Measurements from ENCODE around the gene ERN2. TPM values are rescaled to one million over a fixed set of nuclear protein-coding genes. Genes with fewer than 3 reads are reported as not detected.

Gene ERN2
- total and polyA plus RNA-seq, 9 donors = 0.24 to 0.26 TPM; not detected in 7

DNA sequence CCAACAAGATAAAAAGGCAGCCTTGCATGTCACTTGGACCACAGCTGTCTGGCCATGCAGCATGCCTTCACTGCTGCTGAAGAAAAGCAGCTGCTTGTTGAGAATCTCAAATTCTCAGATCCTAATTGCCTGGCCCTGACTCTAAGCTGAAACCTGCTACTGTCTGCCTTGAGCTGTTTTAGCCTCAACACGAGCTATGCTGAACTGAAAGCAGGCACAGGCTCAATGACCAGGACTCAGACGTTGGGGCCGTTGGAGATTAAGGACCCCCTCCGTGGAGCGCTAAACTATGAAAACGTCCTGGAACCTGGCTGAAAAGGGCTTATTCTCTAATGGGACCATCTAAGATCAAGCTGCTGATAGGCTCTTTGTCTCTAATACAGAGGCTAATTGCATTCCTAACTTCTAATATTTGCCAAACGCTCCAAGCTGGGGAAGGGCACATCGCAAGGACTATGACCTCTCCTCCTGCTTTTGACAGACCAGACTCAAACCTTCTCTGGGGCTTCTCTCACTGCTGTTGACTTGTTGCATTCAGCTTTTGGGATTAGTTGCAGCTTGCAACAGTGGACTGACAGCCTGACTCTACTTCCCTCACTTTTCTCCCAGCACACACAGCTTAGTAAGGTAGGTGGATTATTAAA is 38.9 kb downstream of the ERN2 start:
- Histone ChIP-seq H3K36me3 (no peaks in the 10 kb centered on the region), H3K9me3 (no peaks in the 10 kb centered on the region), H3K27me3 (no peaks in the 10 kb centered on the region), H3K4me3 (no peak overlapping the region), H3K4me1 (ENCODE audit: insufficient read depth) (peaks cover under 1% of the 10 kb centered on the region), H3K27ac (no peak overlapping the region)
- DNase-seq = no peak
- 41 to 57% (median 44%) methylated on average over 8 of the region's 8 CpGs for WGBS, 3 donors
- TF ChIP-seq, protein P1, sequence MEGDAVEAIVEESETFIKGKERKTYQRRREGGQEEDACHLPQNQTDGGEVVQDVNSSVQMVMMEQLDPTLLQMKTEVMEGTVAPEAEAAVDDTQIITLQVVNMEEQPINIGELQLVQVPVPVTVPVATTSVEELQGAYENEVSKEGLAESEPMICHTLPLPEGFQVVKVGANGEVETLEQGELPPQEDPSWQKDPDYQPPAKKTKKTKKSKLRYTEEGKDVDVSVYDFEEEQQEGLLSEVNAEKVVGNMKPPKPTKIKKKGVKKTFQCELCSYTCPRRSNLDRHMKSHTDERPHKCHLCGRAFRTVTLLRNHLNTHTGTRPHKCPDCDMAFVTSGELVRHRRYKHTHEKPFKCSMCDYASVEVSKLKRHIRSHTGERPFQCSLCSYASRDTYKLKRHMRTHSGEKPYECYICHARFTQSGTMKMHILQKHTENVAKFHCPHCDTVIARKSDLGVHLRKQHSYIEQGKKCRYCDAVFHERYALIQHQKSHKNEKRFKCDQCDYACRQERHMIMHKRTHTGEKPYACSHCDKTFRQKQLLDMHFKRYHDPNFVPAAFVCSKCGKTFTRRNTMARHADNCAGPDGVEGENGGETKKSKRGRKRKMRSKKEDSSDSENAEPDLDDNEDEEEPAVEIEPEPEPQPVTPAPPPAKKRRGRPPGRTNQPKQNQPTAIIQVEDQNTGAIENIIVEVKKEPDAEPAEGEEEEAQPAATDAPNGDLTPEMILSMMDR (IDR thresholded peaks at IDR 0.05) = no peak
- TF ChIP-seq EP300 (IDR thresholded peaks at IDR 0.05) (no peak), POLR2A (IDR thresholded peaks at IDR 0.05) (no peak)
- intact Hi-C loops (cut with DNase I) = no loop called here

DNA sequence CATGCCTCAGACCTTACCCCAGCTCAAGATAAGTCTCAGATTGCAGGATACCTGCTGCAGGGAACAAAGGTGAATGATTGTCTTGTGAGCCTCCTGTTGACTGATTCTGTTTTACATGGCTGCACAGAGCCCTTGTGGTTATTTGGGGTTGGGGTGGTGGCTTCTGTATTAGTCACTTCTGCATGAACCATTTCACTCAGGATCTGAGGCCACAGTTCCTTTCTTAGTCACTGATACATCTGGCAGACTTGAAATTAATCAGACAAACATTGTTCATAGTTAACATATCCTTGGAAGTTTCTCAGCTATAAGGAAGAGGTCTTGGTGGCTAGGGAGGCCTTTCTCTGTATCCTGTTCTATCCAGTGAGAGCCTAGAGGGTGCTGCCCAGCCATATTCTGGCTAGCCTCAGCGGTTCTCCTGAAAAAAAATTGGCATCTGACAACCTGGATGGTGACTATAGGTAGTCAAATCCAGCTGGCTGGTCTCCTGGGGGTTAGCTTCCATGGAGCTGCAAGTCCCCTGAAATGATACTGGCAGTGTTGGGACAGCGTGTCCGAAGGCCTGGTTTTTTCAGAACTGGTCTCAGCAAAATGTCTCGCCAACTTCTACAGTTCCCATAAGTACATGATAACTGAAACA is 42.8 kb downstream of the ERN2 start:
- no peaks in the 10 kb centered on the region for H3K4me1 ChIP-seq (ENCODE audit: insufficient read depth)
- DNase-seq = no peak
- WGBS, 3 donors = 92 to 95% (median 94%) methylated on average over 4 of the region's 4 CpGs
- no peaks in the 10 kb centered on the region for H3K9me3 ChIP-seq
- no peaks in the 10 kb centered on the region for H3K36me3 ChIP-seq
- no peak for TF ChIP-seq EP300 (IDR thresholded peaks at IDR 0.05)
- TF ChIP-seq, protein P1 (IDR thresholded peaks at IDR 0.05) = no peak
- no peak for TF ChIP-seq POLR2A (IDR thresholded peaks at IDR 0.05)
- H3K27ac ChIP-seq = no peak overlapping the region
- H3K27me3 ChIP-seq = no peaks in the 10 kb centered on the region
- no peak overlapping the region for H3K4me3 ChIP-seq
- intact Hi-C loops (cut with DNase I) = no loop called here

DNA sequence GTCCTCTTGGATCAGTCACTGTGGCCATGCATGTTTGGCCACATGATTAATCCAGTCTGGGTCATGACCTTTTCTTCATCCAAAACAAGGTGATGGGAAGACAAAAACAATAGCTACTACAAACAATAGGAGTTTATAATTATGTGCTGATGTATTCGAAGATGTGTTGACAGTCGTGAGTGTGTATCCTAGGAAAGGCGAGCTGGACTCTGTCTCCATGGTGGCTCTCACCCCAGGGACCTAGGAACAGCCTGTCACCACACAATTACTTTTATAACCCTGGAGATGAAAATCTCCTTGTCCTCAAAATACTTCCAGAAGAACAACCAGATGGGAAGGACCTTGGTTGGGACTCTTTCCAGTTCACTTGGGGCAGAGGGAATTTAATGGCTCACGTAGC is 44.1 kb downstream of the ERN2 start:
- 91 to 97% (median 95%) methylated on average over 4 of the region's 4 CpGs for WGBS, 3 donors
- H3K27me3 ChIP-seq = no peaks in the 10 kb centered on the region
- TF ChIP-seq, protein P1 (IDR thresholded peaks at IDR 0.05) = no peak
- TF ChIP-seq EP300 (IDR thresholded peaks at IDR 0.05) (no peak), POLR2A (IDR thresholded peaks at IDR 0.05) (no peak)
- no peak overlapping the region for H3K4me3 ChIP-seq
- no peak for DNase-seq
- H3K9me3 ChIP-seq = no peaks in the 10 kb centered on the region
- H3K36me3 ChIP-seq = no peaks in the 10 kb centered on the region
- no peak overlapping the region for H3K27ac ChIP-seq
- intact Hi-C loops (cut with DNase I) = no loop called here
- H3K4me1 ChIP-seq (ENCODE audit: insufficient read depth) = no peaks in the 10 kb centered on the region

DNA sequence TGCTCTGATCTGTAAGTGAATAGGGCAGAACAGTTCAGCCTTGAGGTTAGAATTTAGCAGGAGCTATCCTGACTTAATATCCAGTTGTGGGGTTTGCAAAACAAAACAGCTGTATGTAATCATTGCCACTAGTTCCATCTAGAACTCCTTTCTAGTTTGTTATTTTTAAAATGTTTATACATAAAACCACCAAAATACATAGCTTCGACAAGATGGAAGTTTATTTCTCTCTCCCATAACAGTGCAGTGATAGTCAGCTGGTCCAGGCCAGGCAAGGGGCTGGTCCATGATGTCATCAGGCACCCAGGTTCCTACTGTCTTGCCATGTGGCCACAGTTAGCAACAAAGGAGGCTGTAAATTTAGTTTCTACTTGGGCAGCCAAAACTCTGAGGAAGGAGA is 44.8 kb downstream of the ERN2 start:
- H3K36me3 ChIP-seq = no peaks in the 10 kb centered on the region

More for the DNA sequence above, 44.8 kb downstream of the ERN2 start:
- H3K4me1 ChIP-seq (ENCODE audit: insufficient read depth) = no peaks in the 10 kb centered on the region
- H3K9me3 ChIP-seq = no peaks in the 10 kb centered on the region
- DNase-seq = no peak
- no peak overlapping the region for H3K4me3 ChIP-seq
- intact Hi-C loops (cut with DNase I) = no loop called here
- TF ChIP-seq EP300 (IDR thresholded peaks at IDR 0.05) (no peak), POLR2A (IDR thresholded peaks at IDR 0.05) (no peak)
- TF ChIP-seq, protein P1 (IDR thresholded peaks at IDR 0.05) = no peak
- no peaks in the 10 kb centered on the region for H3K27me3 ChIP-seq
- H3K27ac ChIP-seq = no peak overlapping the region
- WGBS, 3 donors = 8 to 35% (median 18%) methylated on average over 1 of the region's 1 CpG
